SK-N-SH (cell line): ENCODE data around the gene JOSD1. TPM values are rescaled to one million over a fixed set of nuclear protein-coding genes. Genes with fewer than 3 reads are reported as not detected.

ENCODE experiments used
- CTCF ChIA-PET: fragments of 300-600, 350-600 bp; formaldehyde crosslinking; extraction: SDS; loops from one replicate; lab custom pipeline; 2021; lab: Yijun Ruan, JAX
- POLR2A ChIA-PET: fragments of 350-600 bp; sonication (Branson Sonifier 250); formaldehyde crosslinking; extraction: SDS; loops from one replicate; lab custom pipeline; 2020; ENCODE audit warnings: antibody characterized with exemption, inconsistent platforms; lab: Yijun Ruan, JAX
- DNase-seq: peaks from one replicate; pipeline ENCODE4 v3.0.0; 2012
- H2AFZ ChIP-seq: fragments of 200-600 bp; sonication (generic); 2 replicates; pipeline ENCODE4 v1.8.1; 2016; ENCODE audit warnings: antibody characterized with exemption, mild to moderate bottlenecking, low read depth
- H3F3A ChIP-seq: fragments of 200-600 bp; sonication (generic); replicated peaks from 2 replicates; pipeline ENCODE3; 2016; ENCODE audit warnings: antibody characterized with exemption, mild to moderate bottlenecking; ENCODE audit not compliant: insufficient read depth
- H3K27ac ChIP-seq, 2 experiments: fragments of 200-500 bp in 1 of 2; fragments of 200-600 bp in 1 of 2; sonication (Bioruptor generic) in 1 of 2; sonication (generic), shearing (Covaris generic) in 1 of 2; 2 replicates each; pipeline versions ENCODE4 v1.5.1 to v1.6.1; 2014 to 2016; ENCODE audit warnings: low read depth in 2 of 2, inconsistent platforms in 1 of 2, low read length in 1 of 2, mild to moderate bottlenecking in 1 of 2, mixed read lengths in 1 of 2
- H3K27me3 ChIP-seq: fragments of 200-600 bp; sonication (generic), shearing (Covaris generic); 2 replicates; pipeline ENCODE4 v1.6.1; 2016; ENCODE audit warnings: mixed run types; ENCODE audit not compliant: insufficient read depth
- H3K36me3 ChIP-seq, 2 experiments: fragments of 200-500 bp in 1 of 2; fragments of 200-600 bp in 1 of 2; sonication (Bioruptor generic) in 1 of 2; sonication (generic) in 1 of 2; replicated peaks in 1 of 2; 2 replicates each; pipeline versions ENCODE3 to v1.5.1; 2014 to 2016; ENCODE audit warnings: low read length in 1 of 2, mild to moderate bottlenecking in 1 of 2; ENCODE audit not compliant: insufficient read depth in 2 of 2, control insufficient read depth in 1 of 2
- H3K4me1 ChIP-seq, 2 experiments: fragments of 200-500 bp in 1 of 2; fragments of 200-600 bp in 1 of 2; sonication (Bioruptor generic) in 1 of 2; sonication (generic), shearing (Covaris generic) in 1 of 2; 2 replicates each; pipeline versions ENCODE4 v1.5.1 to v1.6.1; 2014 to 2016; ENCODE audit warnings: low read depth in 1 of 2, low read length in 1 of 2, mixed run types in 1 of 2; ENCODE audit not compliant: insufficient read depth in 2 of 2, control insufficient read depth in 1 of 2
- H3K4me2 ChIP-seq: fragments of 200-600 bp; sonication (generic), shearing (Covaris generic); 2 replicates; pipeline ENCODE4 v1.6.1; 2017; ENCODE audit warnings: mixed run types
- H3K4me3 ChIP-seq, 2 experiments: fragments of 200-500 bp in 1 of 2; fragments of 200-600 bp in 1 of 2; sonication (Bioruptor generic) in 1 of 2; sonication (generic), shearing (Covaris generic) in 1 of 2; 2 replicates each; pipeline versions ENCODE4 v1.5.1 to v1.8.1; 2014 to 2016; ENCODE audit warnings: low read depth in 2 of 2, inconsistent platforms in 1 of 2, low read length in 1 of 2, mild to moderate bottlenecking in 1 of 2, mixed read lengths in 1 of 2, moderate library complexity in 1 of 2
- H3K79me2 ChIP-seq: fragments of 200-600 bp; sonication (generic); 2 replicates; pipeline ENCODE4 v1.8.1; 2017; ENCODE audit warnings: mild to moderate bottlenecking; ENCODE audit not compliant: insufficient read depth
- H3K9ac ChIP-seq: fragments of 200-600 bp; sonication (generic); 2 replicates; pipeline ENCODE4 v1.6.1; 2017; ENCODE audit warnings: mixed run types
- H3K9me2 ChIP-seq: fragments of 200-600 bp; sonication (generic); 2 replicates; pipeline ENCODE4 v1.6.1; 2017; ENCODE audit warnings: mixed run types
- H3K9me3 ChIP-seq: fragments of 200-600 bp; sonication (generic); 2 replicates; pipeline ENCODE4 v1.6.1; 2017; ENCODE audit warnings: mixed run types, mild to moderate bottlenecking, moderate library complexity
- H4K20me1 ChIP-seq: fragments of 200-600 bp; sonication (generic); 2 replicates; pipeline ENCODE4 v1.6.1; 2017; ENCODE audit warnings: mild to moderate bottlenecking, mixed run types; ENCODE audit not compliant: insufficient read depth
- CHD2 ChIP-seq: fragments of 150-350 bp; IDR thresholded peaks from 2 replicates; pipeline ENCODE4 v1.6.1; 2018; ENCODE audit warnings: low read length; ENCODE audit not compliant: partially characterized antibody
- EZH2phosphoT487 ChIP-seq: fragments of 200-600 bp; sonication (generic); IDR thresholded peaks from 2 replicates; pipeline ENCODE4 v1.6.1; 2017; ENCODE audit warnings: low read depth, mixed run types, mild to moderate bottlenecking, antibody characterized with exemption, moderate library complexity, borderline replicate concordance
- FOXJ3 ChIP-seq: sonication (generic); formaldehyde crosslinking; IDR thresholded peaks from 2 replicates; pipeline ENCODE4 v1.5.1; 2020; ENCODE audit warnings: mild to moderate bottlenecking, missing genetic modification reagents
- GABPA ChIP-seq: IDR thresholded peaks from 2 replicates; pipeline ENCODE4 v1.4.0; 2012; ENCODE audit warnings: low read depth, mild to moderate bottlenecking
- MEF2A ChIP-seq: IDR thresholded peaks from 2 replicates; pipeline ENCODE4 v1.4.0; 2012; ENCODE audit warnings: low read depth, borderline replicate concordance
- MXI1 ChIP-seq: IDR thresholded peaks from 2 replicates; pipeline ENCODE4 v1.6.1; 2012; ENCODE audit warnings: mild to moderate bottlenecking, low read depth, low read length, improper control_type of control experiment
- NRF1 ChIP-seq: IDR thresholded peaks from 2 replicates; pipeline ENCODE4 v1.6.1; 2012; ENCODE audit warnings: low read depth, mild to moderate bottlenecking, low read length
- POLR2AphosphoS5 ChIP-seq: IDR thresholded peaks from 2 replicates; pipeline ENCODE4 v1.6.1; 2012; ENCODE audit warnings: low read depth, low read length
- RCOR1 ChIP-seq: fragments of 150-350 bp; IDR thresholded peaks from 2 replicates; pipeline ENCODE4 v1.6.1; 2017; ENCODE audit warnings: antibody characterized with exemption, low read length
- RFX5 ChIP-seq: IDR thresholded peaks from 2 replicates; pipeline ENCODE4 v1.6.1; 2012; ENCODE audit warnings: mild to moderate bottlenecking, improper control_type of control experiment, low read length
- TCF12 ChIP-seq: IDR thresholded peaks from 2 replicates; pipeline ENCODE4 v1.4.0; 2012
- TEAD4 ChIP-seq: IDR thresholded peaks from 2 replicates; pipeline ENCODE4 v1.4.0; 2012; ENCODE audit warnings: mild to moderate bottlenecking, borderline replicate concordance; ENCODE audit not compliant: insufficient read depth
- USF2 ChIP-seq: fragments of 150-350 bp; IDR thresholded peaks from 2 replicates; pipeline ENCODE4 v1.6.1; 2017; ENCODE audit warnings: antibody characterized with exemption, low read length, low read depth, borderline replicate concordance
- ZBTB33 ChIP-seq: IDR thresholded peaks from 2 replicates; pipeline ENCODE4 v1.4.0; 2012; ENCODE audit warnings: low read depth, borderline replicate concordance
- WGBS: methylation state at CpG from one replicate; pipeline ENCODE4 v1.1.6; 2017; ENCODE audit warnings: low lambda C conversion rate; 5-methylcytosine and 5-hydroxymethylcytosine counted together
- polyA plus RNA-seq, 3 experiments: library from polyadenylated mRNA; depleted of rRNA; stranded (reverse); fragments of >200 nt; gene quantifications; 2 replicates each; pipeline ENCODE4 v1.2.3, GENCODE V29; 2012

JOSD1 gene
- polyA plus RNA-seq, 1 of the 3 experiments (the other 2 are of a cell fraction), result 17.8 TPM

DNA sequence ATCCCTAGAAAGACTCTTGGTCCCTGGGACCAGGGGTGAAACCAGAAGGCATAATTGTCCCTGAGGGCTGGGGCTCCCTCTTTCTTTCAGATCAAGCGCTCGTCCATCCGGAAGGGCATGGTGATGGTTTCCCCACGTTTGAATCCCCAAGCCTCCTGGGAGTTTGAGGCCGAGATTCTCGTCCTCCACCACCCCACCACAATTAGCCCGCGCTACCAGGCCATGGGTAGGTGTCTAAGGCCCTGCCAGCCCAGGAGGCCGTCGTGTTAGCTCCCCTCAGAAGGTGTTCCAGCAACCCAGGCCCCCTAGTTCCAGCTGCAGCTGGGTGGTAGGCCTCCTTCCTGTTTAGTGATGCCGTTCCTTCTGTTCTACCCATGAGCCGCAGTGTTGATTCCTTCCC, 26.4 kb upstream of the JOSD1 start:
- DNase-seq, result no peak
- H2AFZ ChIP-seq, result no peak overlapping the region
- H3F3A ChIP-seq, result no peaks in the 10 kb centered on the region
- H3K36me3 ChIP-seq, result peaks cover 0 to 38% of the 10 kb centered on the region in 2 experiments
- no peak overlapping the region for H3K4me2 ChIP-seq
- H3K9me2 ChIP-seq, result no peaks in the 10 kb centered on the region
- no peaks in the 10 kb centered on the region for H3K4me1 ChIP-seq
- H4K20me1 ChIP-seq, result no peaks in the 10 kb centered on the region
- H3K27me3 ChIP-seq, result no peaks in the 10 kb centered on the region
- H3K9me3 ChIP-seq, result no peaks in the 10 kb centered on the region
- no peak for TF ChIP-seq TEAD4
- no peak for TF ChIP-seq MEF2A
- no peak for TF ChIP-seq GABPA
- TF ChIP-seq CHD2, result no peak
- TF ChIP-seq, all 33 proteins: peak for 0
- H3K9ac ChIP-seq, result no peak overlapping the region
- CTCF ChIA-PET, result no interaction called here
- H3K4me3 ChIP-seq, result no peak overlapping the region
- POLR2A ChIA-PET, result no interaction called here
- WGBS, result 100% methylated on average over 1 of the region's 12 CpGs
- H3K27ac ChIP-seq, result no peak overlapping the region
- no peaks in the 10 kb centered on the region for H3K79me2 ChIP-seq

GRCh38 chr22:38725900-38726655, 25.3 kb upstream of the JOSD1 start:
- H3K4me3 ChIP-seq, result no peak overlapping the region
- H3K27me3 ChIP-seq, result no peaks in the 10 kb centered on the region
- 95% methylated on average over 10 of the region's 18 CpGs for WGBS
- no peak overlapping the region for H3K27ac ChIP-seq
- H3K79me2 ChIP-seq, result no peaks in the 10 kb centered on the region
- H3K9ac ChIP-seq, result no peak overlapping the region
- no peak overlapping the region for H2AFZ ChIP-seq
- no peaks in the 10 kb centered on the region for H3K9me3 ChIP-seq
- CTCF ChIA-PET, result interaction anchor here (2.1 kb wide), 1 partner anchor 13 kb away, joined by 8 read pairs; no protein-coding TSS in a partner anchor
- no peaks in the 10 kb centered on the region for H4K20me1 ChIP-seq
- no peak for DNase-seq
- peaks cover 0 to 40% of the 10 kb centered on the region in 2 experiments for H3K36me3 ChIP-seq
- no peak for TF ChIP-seq RCOR1
- TF ChIP-seq POLR2AphosphoS5, result no peak
- no peak for TF ChIP-seq RFX5
- no peak for TF ChIP-seq USF2
- no peak for TF ChIP-seq MEF2A
- no peak for TF ChIP-seq TCF12
- TF ChIP-seq MXI1, result no peak
- TF ChIP-seq EZH2phosphoT487, result no peak
- TF ChIP-seq FOXJ3 (CRISPR knock-in tag), result no peak
- TF ChIP-seq ZBTB33, result no peak
- TF ChIP-seq NRF1, result no peak
- H3K9me2 ChIP-seq, result no peaks in the 10 kb centered on the region
- no peaks in the 10 kb centered on the region for H3K4me1 ChIP-seq
- H3F3A ChIP-seq, result no peaks in the 10 kb centered on the region
- no peak overlapping the region for H3K4me2 ChIP-seq
- POLR2A ChIA-PET, result no interaction called here
